ENCODE measurements around the gene TMED5.

TMED5 gene

DNA sequence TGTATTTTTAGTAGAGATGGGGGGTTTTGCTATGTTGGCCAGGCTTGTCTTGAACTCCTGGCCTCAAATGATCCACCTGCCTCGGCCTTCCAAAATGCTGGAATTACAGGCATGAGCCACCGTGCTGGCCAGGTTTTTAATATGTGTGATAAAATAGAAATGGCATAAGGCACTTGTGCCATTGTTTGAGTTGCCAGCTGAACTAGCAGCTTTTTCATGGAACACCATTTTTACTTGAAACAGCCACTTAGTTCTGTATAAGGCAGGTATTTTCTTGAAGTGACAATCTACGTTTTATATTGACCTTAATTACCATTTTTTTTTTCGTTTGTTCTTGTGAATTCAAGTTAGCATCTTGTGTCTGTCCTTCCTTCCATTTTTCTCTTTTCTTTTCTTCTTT lies 72.8 kb downstream of the TMED5 start:
- peaks cover 87% of the 10 kb centered on the region for H3K36me3 ChIP-seq (ENCODE audit: insufficient read depth, low read length)
- no peaks in the 10 kb centered on the region for H3F3A ChIP-seq (ENCODE audit: insufficient read depth, low read length)
- H3K9me3 ChIP-seq (ENCODE audit: low read length): peaks cover 7% of the 10 kb centered on the region; the same call in 1 of the 2 replicates
- H2AFZ ChIP-seq (ENCODE audit: low read length): no peak overlapping the region
- TF ChIP-seq EZH2 (IDR thresholded peaks at IDR 0.05; ENCODE audit: borderline replicate concordance, low read length): no peak
- no peak for TF ChIP-seq CTCF (IDR thresholded peaks at IDR 0.05; ENCODE audit: low read length)
- H3K4me1 ChIP-seq (ENCODE audit: insufficient read depth, low read length, severe bottlenecking): peaks cover 25% of the 10 kb centered on the region
- peaks cover 97% of the 10 kb centered on the region for H3K79me2 ChIP-seq (ENCODE audit: insufficient read depth, low read length)
- H3K9ac ChIP-seq (ENCODE audit: low read length): no peak overlapping the region
- no peak overlapping the region for H3K4me2 ChIP-seq (ENCODE audit: low read length)
- H4K20me1 ChIP-seq (ENCODE audit: insufficient read depth, low read length): peaks cover 5% of the 10 kb centered on the region
- H3K27ac ChIP-seq (ENCODE audit: low read depth, low read length, poor library complexity, severe bottlenecking): no peak overlapping the region
- H3K27me3 ChIP-seq (ENCODE audit: insufficient read depth, low read length): no peaks in the 10 kb centered on the region
- no peaks in the 10 kb centered on the region for H3K9me2 ChIP-seq (ENCODE audit: low read depth, low read length)
- H3K4me3 ChIP-seq (ENCODE audit: low read depth, low read length, poor library complexity, severe bottlenecking): no peak overlapping the region

GRCh38 chr1:93106226-93106625 lies 74.0 kb downstream of the TMED5 start:
- Histone ChIP-seq H4K20me1 (ENCODE audit: insufficient read depth, low read length) (no peaks in the 10 kb centered on the region), H3K27me3 (ENCODE audit: insufficient read depth, low read length) (no peaks in the 10 kb centered on the region), H3F3A (ENCODE audit: insufficient read depth, low read length) (no peaks in the 10 kb centered on the region), H3K4me1 (ENCODE audit: insufficient read depth, low read length, severe bottlenecking) (peaks cover 18% of the 10 kb centered on the region), H3K9me2 (ENCODE audit: low read depth, low read length) (no peaks in the 10 kb centered on the region), H2AFZ (ENCODE audit: low read length) (no peak overlapping the region), H3K9me3 (ENCODE audit: low read length) (peaks cover 7% of the 10 kb centered on the region; the same call in 1 of the 2 replicates), H3K27ac (ENCODE audit: low read depth, low read length, poor library complexity, severe bottlenecking) (no peak overlapping the region), H3K36me3 (ENCODE audit: insufficient read depth, low read length) (peaks cover 88% of the 10 kb centered on the region), H3K4me2 (ENCODE audit: low read length) (no peak overlapping the region), H3K9ac (ENCODE audit: low read length) (no peak overlapping the region), H3K4me3 (ENCODE audit: low read depth, low read length, poor library complexity, severe bottlenecking) (no peak overlapping the region), H3K79me2 (ENCODE audit: insufficient read depth, low read length) (peaks cover 97% of the 10 kb centered on the region)
- TF ChIP-seq CTCF (IDR thresholded peaks at IDR 0.05; ENCODE audit: low read length) (no peak), EZH2 (IDR thresholded peaks at IDR 0.05; ENCODE audit: borderline replicate concordance, low read length) (no peak)

DNA sequence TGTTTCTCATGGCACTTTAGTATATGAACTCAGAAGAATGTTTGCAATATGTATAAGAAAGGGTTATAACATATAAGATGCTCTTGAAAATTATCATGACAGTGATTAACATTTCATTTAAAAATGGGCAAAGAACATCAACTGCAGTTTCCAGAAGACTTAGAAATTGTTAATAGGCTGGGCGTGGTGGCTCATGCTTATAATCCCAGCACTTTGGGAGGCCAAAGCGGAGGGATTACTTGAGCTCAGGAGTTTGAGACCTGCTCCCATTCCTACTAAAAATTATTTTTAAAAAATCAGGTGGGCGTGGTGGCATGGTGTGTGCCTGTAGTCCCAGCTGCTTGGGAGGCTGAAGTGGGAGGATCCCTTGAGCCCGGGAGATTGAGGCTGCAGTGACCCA lies 78.1 kb downstream of the TMED5 start:
- no peaks in the 10 kb centered on the region for H3F3A ChIP-seq (ENCODE audit: insufficient read depth, low read length)
- no peak overlapping the region for H3K27ac ChIP-seq (ENCODE audit: low read depth, low read length, poor library complexity, severe bottlenecking)
- no peak overlapping the region for H3K4me3 ChIP-seq (ENCODE audit: low read depth, low read length, poor library complexity, severe bottlenecking)
- no peak overlapping the region for H3K4me2 ChIP-seq (ENCODE audit: low read length)
- no peaks in the 10 kb centered on the region; the same call in 1 of the 2 replicates for H3K9me3 ChIP-seq (ENCODE audit: low read length)
- no peak overlapping the region for H3K9ac ChIP-seq (ENCODE audit: low read length)
- H3K27me3 ChIP-seq (ENCODE audit: insufficient read depth, low read length): no peaks in the 10 kb centered on the region
- TF ChIP-seq CTCF (IDR thresholded peaks at IDR 0.05; ENCODE audit: low read length): no peak
- no peak for TF ChIP-seq EZH2 (IDR thresholded peaks at IDR 0.05; ENCODE audit: borderline replicate concordance, low read length)
- peaks cover 97% of the 10 kb centered on the region for H3K79me2 ChIP-seq (ENCODE audit: insufficient read depth, low read length)
- H3K9me2 ChIP-seq (ENCODE audit: low read depth, low read length): no peaks in the 10 kb centered on the region
- peaks cover 5% of the 10 kb centered on the region for H3K4me1 ChIP-seq (ENCODE audit: insufficient read depth, low read length, severe bottlenecking)
- H2AFZ ChIP-seq (ENCODE audit: low read length): no peak overlapping the region
- H3K36me3 ChIP-seq (ENCODE audit: insufficient read depth, low read length): peaks cover 81% of the 10 kb centered on the region
- H4K20me1 ChIP-seq (ENCODE audit: insufficient read depth, low read length): 0 out of 2 replicates have a peak, but pooled peaks cover 2% of the 10 kb centered on the region
